Neural progenitor cell (in vitro differentiated cells): ENCODE measurements around the gene RAET1L.
"Not testable (repeated sequence)": the region's sequence is repeated elsewhere in the genome, so short reads cannot be mapped to it uniquely, and the experiment has no call there.

ENCODE experiments used
- EZH2 ChIP-seq: fragments of 200-600 bp; sonication (generic); IDR thresholded peaks from 2 replicates; pipeline ENCODE4 v1.6.1; 2017; ENCODE audit warnings: antibody characterized with exemption, mild to moderate bottlenecking, moderate library complexity
- EZH2phosphoT487 ChIP-seq: fragments of 200-600 bp; sonication (generic); IDR thresholded peaks from 2 replicates; pipeline ENCODE4 v1.6.1; 2017; ENCODE audit warnings: antibody characterized with exemption
- TF ChIP-seq, protein P1 (sequence below): fragments of 200-600 bp; sonication (generic); IDR thresholded peaks from 2 replicates; pipeline ENCODE4 v1.5.1; 2017; ENCODE audit warnings: antibody characterized with exemption, mild to moderate bottlenecking

- TF ChIP-seq, protein P1, sequence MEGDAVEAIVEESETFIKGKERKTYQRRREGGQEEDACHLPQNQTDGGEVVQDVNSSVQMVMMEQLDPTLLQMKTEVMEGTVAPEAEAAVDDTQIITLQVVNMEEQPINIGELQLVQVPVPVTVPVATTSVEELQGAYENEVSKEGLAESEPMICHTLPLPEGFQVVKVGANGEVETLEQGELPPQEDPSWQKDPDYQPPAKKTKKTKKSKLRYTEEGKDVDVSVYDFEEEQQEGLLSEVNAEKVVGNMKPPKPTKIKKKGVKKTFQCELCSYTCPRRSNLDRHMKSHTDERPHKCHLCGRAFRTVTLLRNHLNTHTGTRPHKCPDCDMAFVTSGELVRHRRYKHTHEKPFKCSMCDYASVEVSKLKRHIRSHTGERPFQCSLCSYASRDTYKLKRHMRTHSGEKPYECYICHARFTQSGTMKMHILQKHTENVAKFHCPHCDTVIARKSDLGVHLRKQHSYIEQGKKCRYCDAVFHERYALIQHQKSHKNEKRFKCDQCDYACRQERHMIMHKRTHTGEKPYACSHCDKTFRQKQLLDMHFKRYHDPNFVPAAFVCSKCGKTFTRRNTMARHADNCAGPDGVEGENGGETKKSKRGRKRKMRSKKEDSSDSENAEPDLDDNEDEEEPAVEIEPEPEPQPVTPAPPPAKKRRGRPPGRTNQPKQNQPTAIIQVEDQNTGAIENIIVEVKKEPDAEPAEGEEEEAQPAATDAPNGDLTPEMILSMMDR = not testable (repeated sequence)
- TF ChIP-seq EZH2, EZH2phosphoT487: not testable (repeated sequence)
These were observed 3.5 kb downstream of the RAET1L start for GRCh38 chr6:150021870-150022269.
